HG02840 (cell line): ENCODE results near the gene SEC23B.
A peak's percentile ranks its signal among the peaks of the same experiment; 100 is the strongest.
"Not testable (repeated sequence)": the region's sequence is repeated elsewhere in the genome, so short reads cannot be mapped to it uniquely, and the experiment has no call there.

Experiments used
- ATAC-seq: cut with Tn5 transposase; IDR thresholded peaks from one replicate; pipeline ENCODE4 v1.9.1; 2021; ENCODE audit warnings: mild to moderate bottlenecking, moderate library complexity, moderate number of reproducible peaks; ENCODE audit not compliant: unreplicated experiment, low FRiP score

The SEC23B gene

DNA sequence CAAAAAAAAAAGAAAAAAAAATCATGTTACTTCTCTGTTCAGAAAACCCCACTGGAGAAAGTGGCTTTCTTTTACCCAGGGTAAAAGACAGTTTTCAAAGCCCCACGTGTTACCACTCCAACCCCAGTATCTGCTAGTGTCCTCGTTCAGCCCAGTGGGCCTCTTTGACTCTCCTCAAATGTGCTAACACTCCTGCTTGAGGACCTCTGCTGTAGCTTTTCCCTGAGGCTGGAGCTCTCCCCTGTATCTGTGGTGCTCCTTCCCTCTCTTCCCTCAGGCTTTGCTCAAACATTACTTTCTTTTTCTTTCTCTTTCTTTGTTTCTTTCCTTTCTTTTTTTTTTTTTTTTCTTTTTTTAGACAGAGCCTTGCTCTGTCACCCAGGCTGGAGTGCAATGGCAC is 15.3 kb downstream of the SEC23B start:
- ATAC-seq, result no peak

- no peak for ATAC-seq
Measured at GRCh38 chr20:18524646-18525045, 16.9 kb downstream of the SEC23B start.

DNA sequence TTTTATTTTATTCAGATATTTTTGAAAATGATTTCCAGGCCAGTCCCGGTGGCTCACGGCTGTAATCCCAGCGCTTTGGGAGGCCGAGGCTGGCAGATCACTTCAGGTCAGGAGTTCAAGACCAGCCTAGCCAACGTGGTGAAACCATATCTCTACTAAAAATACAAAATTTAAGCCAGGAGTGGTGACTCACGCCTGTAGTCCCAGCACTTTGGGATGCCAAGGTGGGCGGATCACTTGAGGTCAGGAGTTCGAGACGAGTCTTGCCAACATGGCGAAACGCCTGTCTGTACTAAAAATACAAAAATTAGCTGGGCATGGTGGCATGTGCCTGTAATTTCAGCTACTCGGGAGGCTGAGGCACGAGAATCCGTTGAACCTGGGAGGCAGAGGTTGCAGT is 19.0 kb downstream of the SEC23B start:
- ATAC-seq, result not testable (repeated sequence)

DNA sequence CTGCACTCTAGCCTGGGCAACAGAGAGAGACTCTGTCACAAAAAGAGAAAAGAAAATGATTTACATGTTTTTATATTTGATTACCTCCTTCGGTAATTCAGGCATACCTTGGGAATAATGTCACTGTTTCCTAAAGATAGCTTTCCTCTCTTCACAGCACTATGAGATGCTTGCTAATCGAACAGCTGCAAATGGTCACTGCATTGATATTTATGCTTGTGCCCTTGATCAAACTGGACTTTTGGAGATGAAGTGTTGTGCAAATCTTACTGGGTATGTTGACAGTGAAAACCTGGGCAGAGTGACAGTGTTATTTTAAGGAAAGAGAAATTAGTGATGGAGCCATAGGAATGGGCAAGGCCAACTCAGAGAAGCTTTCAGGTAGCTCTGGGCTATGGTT is 19.6 kb downstream of the SEC23B start:
- ATAC-seq, result no peak

DNA sequence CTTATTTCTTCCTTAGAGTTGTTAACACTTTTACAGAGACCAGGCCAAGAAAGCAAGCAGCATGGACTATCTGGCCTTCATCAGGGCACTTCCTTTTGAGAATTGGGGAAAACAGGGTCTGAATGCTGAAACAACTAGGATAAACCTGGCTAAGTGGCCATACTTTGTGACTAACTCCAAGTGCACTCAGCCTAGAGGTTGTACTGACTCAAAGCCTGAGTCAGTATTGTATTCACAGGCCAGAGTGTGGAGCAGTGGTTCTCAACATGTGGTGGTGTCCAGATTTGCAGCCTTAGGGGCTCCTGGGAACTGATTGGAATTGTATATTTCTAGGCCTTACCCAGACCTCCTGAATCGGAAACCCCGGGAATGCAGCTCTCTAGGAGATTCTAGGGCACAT is 20.1 kb downstream of the SEC23B start:
- ATAC-seq, result no peak

- ATAC-seq, result no peak
Measured at GRCh38 chr20:18529041-18529440, 21.3 kb downstream of the SEC23B start.

DNA sequence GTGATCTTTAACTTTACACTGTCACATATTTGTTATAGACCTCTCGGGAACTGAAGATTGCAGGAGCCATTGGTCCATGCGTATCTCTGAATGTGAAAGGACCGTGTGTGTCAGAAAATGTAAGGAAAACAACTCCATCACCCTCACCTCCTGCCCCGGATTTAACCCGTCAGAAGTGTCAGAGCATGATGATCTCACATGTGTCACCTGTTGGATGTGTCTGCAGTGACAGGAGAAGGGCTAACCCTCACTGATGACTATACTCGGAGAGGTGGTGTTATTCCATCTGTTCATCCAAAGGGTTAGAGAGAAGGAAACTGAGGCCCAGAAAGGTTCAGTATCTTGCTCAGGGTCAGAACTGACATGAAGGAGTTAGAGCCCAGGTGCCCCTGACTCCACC is 24.9 kb downstream of the SEC23B start:
- ATAC-seq, result no peak

GRCh38 chr20:18533491-18533890 is 25.8 kb downstream of the SEC23B start:
- no peak for ATAC-seq

GRCh38 chr20:18533978-18534644 is 26.4 kb downstream of the SEC23B start:
- ATAC-seq, result no peak

- ATAC-seq, result no peak
Measured at GRCh38 chr20:18537651-18538050, 29.9 kb downstream of the SEC23B start.

GRCh38 chr20:18541741-18542140 is 34.0 kb downstream of the SEC23B start:
- ATAC-seq, result no peak

DNA sequence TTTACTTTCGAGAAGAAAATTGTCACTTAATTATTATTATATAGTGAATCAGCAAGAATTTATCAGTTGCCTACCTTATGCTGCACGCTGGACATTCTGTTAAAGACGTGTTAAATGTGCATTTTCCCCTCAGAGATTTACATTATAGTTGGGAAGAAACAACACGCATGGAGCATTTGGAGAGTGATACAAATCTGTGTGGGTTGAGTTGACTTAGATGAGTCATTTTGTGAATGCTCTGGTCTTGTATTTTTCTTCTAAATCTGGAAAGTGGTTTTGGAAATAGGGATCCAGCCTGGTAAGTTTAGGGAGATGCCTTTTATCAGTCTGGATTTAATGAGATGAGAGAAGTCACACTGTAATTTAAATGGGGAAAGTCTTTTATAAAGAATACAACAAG is 35.5 kb downstream of the SEC23B start:
- ATAC-seq, result no peak

GRCh38 chr20:18543932-18544331 is 36.2 kb downstream of the SEC23B start:
- no peak for ATAC-seq

DNA sequence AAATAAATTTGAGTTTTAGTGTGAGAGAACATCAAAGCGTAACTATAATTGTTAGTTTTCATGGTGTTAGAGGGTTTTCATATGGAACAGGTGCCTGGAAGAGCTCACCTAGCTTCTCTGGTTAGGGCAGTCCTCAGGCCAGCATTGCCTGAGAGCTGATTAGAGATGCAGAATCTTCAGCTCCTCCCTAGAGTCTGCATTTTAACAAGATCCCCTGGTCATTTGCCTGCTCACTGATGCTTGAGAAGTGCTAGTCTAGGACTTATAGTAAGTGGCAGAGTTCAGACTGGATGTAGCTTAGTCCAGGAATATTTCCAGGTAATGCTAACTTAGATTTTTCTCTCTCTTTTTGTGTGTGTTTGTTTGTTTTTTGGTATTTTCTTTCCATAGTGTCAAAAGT is 37.8 kb downstream of the SEC23B start:
- ATAC-seq, result no peak

- ATAC-seq, result no peak
Measured at GRCh38 chr20:18548465-18548864, 40.7 kb downstream of the SEC23B start.

- ATAC-seq, result no peak
Measured at GRCh38 chr20:18553746-18554145, 46.0 kb downstream of the SEC23B start.

GRCh38 chr20:18566892-18567738 is 59.4 kb downstream of the SEC23B start, which contains the start of gene SMIM26:
TSS of gene SMIM26 (plus strand) at chr20:18567432. CDS start at chr20:18567479, 47 bp downstream.
- ATAC-seq, result peak; percentile 97

DNA sequence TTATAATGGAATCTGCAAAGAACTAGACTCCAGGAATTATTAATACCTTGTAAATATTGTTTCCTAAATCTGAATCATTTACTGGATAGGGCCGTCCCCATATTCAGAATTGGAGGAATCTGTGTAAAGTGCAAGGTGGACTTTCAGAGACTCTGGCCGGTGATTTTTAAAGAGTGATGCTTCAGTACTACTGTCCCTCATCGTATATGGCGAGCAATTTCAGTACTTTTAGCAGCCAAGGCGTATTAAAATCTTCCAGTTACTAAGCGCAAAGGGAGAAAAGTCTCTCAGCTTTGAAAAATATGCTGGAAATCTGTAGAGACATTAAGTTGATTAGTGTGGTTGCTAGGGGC is 60.0 kb downstream of the SEC23B start:
- ATAC-seq, result no peak

DNA sequence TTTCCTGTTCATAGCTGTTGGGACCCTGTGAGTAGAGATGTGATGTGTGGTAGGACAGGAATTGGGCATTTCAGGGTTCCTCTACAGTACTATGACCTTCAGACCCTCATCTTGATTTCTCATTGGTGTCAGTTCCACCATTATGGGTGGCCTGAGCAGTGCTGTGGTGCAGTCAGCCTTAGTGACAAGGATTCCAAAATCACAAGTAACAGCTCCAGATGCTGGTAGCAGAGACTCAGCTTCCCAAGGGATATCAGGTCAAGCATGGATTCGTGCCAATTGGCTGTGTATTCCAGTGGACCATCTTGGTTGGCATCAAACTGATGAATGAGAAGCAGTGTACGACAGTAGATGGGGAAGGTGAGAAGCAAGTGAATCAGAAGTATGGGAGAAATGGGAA is 63.3 kb downstream of the SEC23B start:
- no peak for ATAC-seq

- no peak for ATAC-seq
Measured at GRCh38 chr20:18571578-18571977, 63.8 kb downstream of the SEC23B start.

- ATAC-seq, result no peak
Measured at GRCh38 chr20:18577942-18578341, 70.2 kb downstream of the SEC23B start.

- ATAC-seq, result no peak
Measured at GRCh38 chr20:18578581-18578980, 70.8 kb downstream of the SEC23B start.
